Measurements from ENCODE around the gene TP53I11. TPM values are rescaled to one million over a fixed set of nuclear protein-coding genes. Genes with fewer than 3 reads are reported as not detected.

Gene TP53I11
- total RNA-seq, 1 donor, result 47.8 TPM

DNA sequence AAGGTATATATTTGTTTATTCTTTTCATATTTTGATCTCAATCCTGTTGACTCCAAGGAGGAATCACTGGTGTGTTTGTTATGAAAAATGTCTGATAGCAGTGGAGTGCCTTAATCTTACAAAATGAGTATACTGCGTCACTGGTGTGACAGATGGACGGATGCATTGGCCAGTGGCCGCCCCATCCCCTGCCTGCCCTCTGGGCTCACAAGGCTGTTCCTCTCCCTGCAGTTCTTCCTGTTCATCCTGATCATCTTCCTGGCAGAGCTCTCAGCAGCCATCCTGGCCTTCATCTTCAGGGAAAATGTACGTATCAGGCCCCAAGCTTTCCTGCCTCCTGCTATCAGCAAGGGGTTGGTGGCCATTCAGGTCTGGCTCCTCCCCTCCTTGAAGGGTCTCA is 32.9 kb downstream of the TP53I11 start:
- no peak overlapping the region for H2AFZ ChIP-seq (ENCODE audit: low read length)
- DNase-seq (ENCODE audit: insufficient read length, low spot score, missing footprints), result no peak
- H3K4me2 ChIP-seq (ENCODE audit: insufficient read depth, low read length), result no peak overlapping the region
- peaks cover 8% of the 10 kb centered on the region for H3K27me3 ChIP-seq (ENCODE audit: insufficient read depth, low read length)
- H4K20me1 ChIP-seq (ENCODE audit: insufficient read depth, low read length), result no peaks in the 10 kb centered on the region
- H3K4me3 ChIP-seq (ENCODE audit: insufficient read depth, low read length), result no peak overlapping the region
- no peaks in the 10 kb centered on the region for H3K4me1 ChIP-seq (ENCODE audit: insufficient read depth, low read length)
- no peaks in the 10 kb centered on the region for H3K79me2 ChIP-seq (ENCODE audit: insufficient read depth, low read length)
- H3K27ac ChIP-seq (ENCODE audit: low read depth, low read length), result no peak overlapping the region
- TF ChIP-seq CTCF (IDR thresholded peaks at IDR 0.05; ENCODE audit: extremely low read depth, low read depth, low read length), result no peak
- H3K9me3 ChIP-seq (ENCODE audit: low read depth, low read length), result no peaks in the 10 kb centered on the region
- H3K36me3 ChIP-seq (ENCODE audit: insufficient read depth, low read length), result no peaks in the 10 kb centered on the region

- Histone ChIP-seq H3K9me3 (ENCODE audit: low read depth, low read length) (no peaks in the 10 kb centered on the region), H4K20me1 (ENCODE audit: insufficient read depth, low read length) (no peaks in the 10 kb centered on the region), H3K79me2 (ENCODE audit: insufficient read depth, low read length) (no peaks in the 10 kb centered on the region), H3K4me2 (ENCODE audit: insufficient read depth, low read length) (no peak overlapping the region), H2AFZ (ENCODE audit: low read length) (no peak overlapping the region), H3K27ac (ENCODE audit: low read depth, low read length) (no peak overlapping the region), H3K4me1 (ENCODE audit: insufficient read depth, low read length) (no peaks in the 10 kb centered on the region), H3K36me3 (ENCODE audit: insufficient read depth, low read length) (no peaks in the 10 kb centered on the region), H3K27me3 (ENCODE audit: insufficient read depth, low read length) (peaks cover 8% of the 10 kb centered on the region), H3K4me3 (ENCODE audit: insufficient read depth, low read length) (no peak overlapping the region)
- TF ChIP-seq CTCF (IDR thresholded peaks at IDR 0.05; ENCODE audit: extremely low read depth, low read depth, low read length), result no peak
- no peak for DNase-seq (ENCODE audit: insufficient read length, low spot score, missing footprints)
These were observed 33.8 kb downstream of the TP53I11 start for GRCh38 chr11:44916801-44917385.

DNA sequence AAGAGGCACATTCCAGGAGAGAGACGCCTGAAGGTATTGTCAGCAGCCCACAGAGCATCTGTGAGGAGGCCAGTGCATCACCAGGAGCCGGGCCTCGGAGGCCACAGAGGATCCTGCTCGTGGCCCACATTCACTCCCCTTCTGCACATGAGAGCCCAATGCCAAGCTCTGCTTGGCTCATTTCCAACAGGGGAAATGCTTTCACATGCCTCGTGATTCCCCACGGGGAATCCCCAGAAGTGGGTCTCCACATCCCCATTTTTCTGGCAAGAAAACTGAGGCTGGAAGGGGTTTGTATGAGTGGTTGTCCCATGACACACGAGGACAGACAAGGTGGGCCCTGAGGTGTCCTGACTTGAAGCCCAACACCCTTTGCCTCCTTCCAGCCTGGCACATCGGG is 34.4 kb downstream of the TP53I11 start:
- DNase-seq (ENCODE audit: insufficient read length, low spot score, missing footprints), result no peak
- H3K4me3 ChIP-seq (ENCODE audit: insufficient read depth, low read length), result no peak overlapping the region
- H3K4me2 ChIP-seq (ENCODE audit: insufficient read depth, low read length), result no peak overlapping the region
- no peaks in the 10 kb centered on the region for H3K36me3 ChIP-seq (ENCODE audit: insufficient read depth, low read length)
- H3K27me3 ChIP-seq (ENCODE audit: insufficient read depth, low read length), result peaks cover 4% of the 10 kb centered on the region
- H4K20me1 ChIP-seq (ENCODE audit: insufficient read depth, low read length), result no peaks in the 10 kb centered on the region
- TF ChIP-seq CTCF (IDR thresholded peaks at IDR 0.05; ENCODE audit: extremely low read depth, low read depth, low read length), result no peak
- no peaks in the 10 kb centered on the region for H3K9me3 ChIP-seq (ENCODE audit: low read depth, low read length)
- H2AFZ ChIP-seq (ENCODE audit: low read length), result no peak overlapping the region
- H3K27ac ChIP-seq (ENCODE audit: low read depth, low read length), result no peak overlapping the region
- no peaks in the 10 kb centered on the region for H3K79me2 ChIP-seq (ENCODE audit: insufficient read depth, low read length)
- no peaks in the 10 kb centered on the region for H3K4me1 ChIP-seq (ENCODE audit: insufficient read depth, low read length)

DNA sequence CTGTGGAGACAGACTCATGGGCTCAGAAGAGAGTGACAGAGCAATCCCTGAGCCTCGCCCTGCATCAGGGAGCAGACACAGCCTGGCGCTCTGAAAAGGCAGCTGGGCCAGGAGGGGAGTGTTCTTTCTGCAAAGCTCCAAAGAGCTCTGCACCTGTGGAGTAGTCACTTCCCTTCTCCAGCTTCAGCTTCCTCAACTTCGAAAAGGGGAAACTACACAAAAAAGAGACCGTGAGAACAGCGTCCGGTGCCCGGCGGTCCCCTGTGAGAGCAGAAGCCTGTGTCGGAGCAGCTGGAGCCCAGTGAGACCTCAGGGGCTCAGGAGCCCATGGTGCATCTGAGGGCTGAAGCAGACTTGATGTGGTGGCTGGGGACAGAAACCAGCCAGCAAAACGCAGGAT is 35.1 kb downstream of the TP53I11 start:
- peaks cover 4% of the 10 kb centered on the region for H3K27me3 ChIP-seq (ENCODE audit: insufficient read depth, low read length)
- no peaks in the 10 kb centered on the region for H4K20me1 ChIP-seq (ENCODE audit: insufficient read depth, low read length)
- H3K79me2 ChIP-seq (ENCODE audit: insufficient read depth, low read length), result no peaks in the 10 kb centered on the region
- no peaks in the 10 kb centered on the region for H3K36me3 ChIP-seq (ENCODE audit: insufficient read depth, low read length)
- H3K4me2 ChIP-seq (ENCODE audit: insufficient read depth, low read length), result no peak overlapping the region
- H3K4me1 ChIP-seq (ENCODE audit: insufficient read depth, low read length), result no peaks in the 10 kb centered on the region
- H3K27ac ChIP-seq (ENCODE audit: low read depth, low read length), result no peak overlapping the region
- no peak for TF ChIP-seq CTCF (IDR thresholded peaks at IDR 0.05; ENCODE audit: extremely low read depth, low read depth, low read length)
- H2AFZ ChIP-seq (ENCODE audit: low read length), result no peak overlapping the region
- no peak for DNase-seq (ENCODE audit: insufficient read length, low spot score, missing footprints)
- H3K9me3 ChIP-seq (ENCODE audit: low read depth, low read length), result no peaks in the 10 kb centered on the region
- H3K4me3 ChIP-seq (ENCODE audit: insufficient read depth, low read length), result no peak overlapping the region
